Liver (tissue), 9 donors: ENCODE results near the gene MIB1. TPM values are rescaled to one million over a fixed set of nuclear protein-coding genes. Genes with fewer than 3 reads are reported as not detected.

Experiments used
- DNase-seq: peaks from one replicate; pipeline ENCODE4 v3.0.0-alpha.2; 2017; ENCODE audit warnings: low spot score
- H3K27ac ChIP-seq, 2 donors: one replicate each; pipeline ENCODE4 v1.7.0; 2013; ENCODE audit warnings: inconsistent platforms in 2 of 2, low read length in 2 of 2, control low read depth in 1 of 2, low read depth in 1 of 2, mild to moderate bottlenecking in 1 of 2
- H3K27me3 ChIP-seq, 4 donors: one replicate each; pipeline versions ENCODE4 v1.6.1 to v1.7.0; 2013; ENCODE audit warnings: low read length in 3 of 4, inconsistent platforms in 1 of 4, mild to moderate bottlenecking in 1 of 4, moderate library complexity in 1 of 4; ENCODE audit not compliant: control insufficient read depth in 4 of 4, insufficient read depth in 4 of 4
- H3K36me3 ChIP-seq, 4 donors: one replicate each; pipeline versions ENCODE4 v1.6.1 to v1.7.0; 2013; ENCODE audit warnings: low read length in 3 of 4, mild to moderate bottlenecking in 3 of 4, low read depth in 1 of 4, moderate library complexity in 1 of 4; ENCODE audit not compliant: control insufficient read depth in 4 of 4, insufficient read depth in 3 of 4
- H3K4me1 ChIP-seq, 4 donors: one replicate each; pipeline versions ENCODE4 v1.6.1 to v1.7.0; 2013; ENCODE audit warnings: low read length in 3 of 4, mild to moderate bottlenecking in 3 of 4, moderate library complexity in 1 of 4; ENCODE audit not compliant: control insufficient read depth in 4 of 4, insufficient read depth in 4 of 4
- H3K4me3 ChIP-seq, 3 donors: one replicate each; pipeline versions ENCODE4 v1.6.1 to v1.7.0; 2013; ENCODE audit warnings: low read length in 3 of 3, control low read depth in 1 of 3, low read depth in 1 of 3, mild to moderate bottlenecking in 1 of 3
- H3K9ac ChIP-seq, 2 donors: one replicate each; pipeline ENCODE4 v1.7.0; 2013; ENCODE audit warnings: low read length in 2 of 2, mild to moderate bottlenecking in 2 of 2, moderate library complexity in 2 of 2, control low read depth in 1 of 2, low read depth in 1 of 2
- H3K9me3 ChIP-seq, 4 donors: one replicate each; pipeline versions ENCODE4 v1.6.1 to v1.7.0; 2013; ENCODE audit warnings: low read length in 3 of 4; ENCODE audit not compliant: control insufficient read depth in 4 of 4
- ATF3 ChIP-seq: IDR thresholded peaks from 2 replicates; pipeline ENCODE4 v1.6.1; 2016; ENCODE audit warnings: antibody characterized with exemption
- CTCF ChIP-seq: fragments of 150-350 bp; IDR thresholded peaks from 2 replicates; pipeline ENCODE4 v1.5.1; 2017; ENCODE audit warnings: improper control_type of control experiment, low read depth, low read length; ENCODE audit not compliant: missing input control
- FOXA1 ChIP-seq: IDR thresholded peaks from 2 replicates; pipeline ENCODE4 v1.6.1; 2016; ENCODE audit warnings: antibody characterized with exemption
- FOXA2 ChIP-seq: IDR thresholded peaks from 2 replicates; pipeline ENCODE4 v1.6.1; 2016; ENCODE audit warnings: antibody characterized with exemption
- GABPA ChIP-seq, 2 donors: IDR thresholded peaks in 1 of 2; conservative IDR thresholded peaks in 1 of 2; 2 replicates each; pipeline ENCODE4 v1.6.1; 2016; ENCODE audit warnings: antibody characterized with exemption in 2 of 2, mild to moderate bottlenecking in 1 of 2, moderate library complexity in 1 of 2
- NR2F2 ChIP-seq: IDR thresholded peaks from 2 replicates; pipeline ENCODE4 v1.6.1; 2016; ENCODE audit warnings: antibody characterized with exemption
- RAD21 ChIP-seq, 2 donors: IDR thresholded peaks; 2 replicates each; pipeline ENCODE4 v1.6.1; 2016; ENCODE audit warnings: antibody characterized with exemption in 2 of 2, mild to moderate bottlenecking in 2 of 2
- SP1 ChIP-seq: IDR thresholded peaks from 2 replicates; pipeline ENCODE4 v1.6.1; 2018; ENCODE audit warnings: antibody characterized with exemption, mild to moderate bottlenecking
- YY1 ChIP-seq: IDR thresholded peaks from 2 replicates; pipeline ENCODE4 v1.6.1; 2016; ENCODE audit warnings: antibody characterized with exemption, mild to moderate bottlenecking
- WGBS: extraction: QIAGEN DNeasy Blood & Tissue Kit; methylation state at CpG from one replicate; pipeline ENCODE4 v1.1.7; 2013; 5-methylcytosine and 5-hydroxymethylcytosine counted together
- polyA plus RNA-seq, 2 donors: library from polyadenylated mRNA; stranded (reverse) in 1 of 2; unstranded in 1 of 2; fragments of 200-250 nt in 1 of 2; fragments of >200 nt in 1 of 2; fragmentation: Nextera tagmentation in 1 of 2; extraction: Ambion mirVana in 1 of 2; gene quantifications; one replicate each; pipeline versions ENCODE4 v1.2.1 to v1.2.3, GENCODE V29; 2013 to 2015
- total RNA-seq, 2 donors: library from RNA; depleted of rRNA; stranded (reverse); fragments of >200 nt; gene quantifications; one replicate each; pipeline ENCODE4 v1.2.3, GENCODE V29; 2014
- TF ChIP-seq, protein P1 (sequence below): IDR thresholded peaks from 2 replicates; pipeline ENCODE4 v1.6.1; 2016; ENCODE audit warnings: antibody characterized with exemption, mild to moderate bottlenecking
- TF ChIP-seq, protein P2 (sequence below): IDR thresholded peaks from 2 replicates; pipeline ENCODE4 v1.6.1; 2016; ENCODE audit warnings: antibody characterized with exemption
- donor health status: healthy.
- donor health status: healthy.
- donor health status: healthy.
- donor health status: healthy.
- donor health status: healthy.

The MIB1 gene
- total and polyA plus RNA-seq, 4 donors: 2.7 to 29.6 (median 14.9) TPM

GRCh38 chr18:21903709-21904108 lies 163.1 kb downstream of the MIB1 start (continued):
- TF ChIP-seq, protein P1, sequence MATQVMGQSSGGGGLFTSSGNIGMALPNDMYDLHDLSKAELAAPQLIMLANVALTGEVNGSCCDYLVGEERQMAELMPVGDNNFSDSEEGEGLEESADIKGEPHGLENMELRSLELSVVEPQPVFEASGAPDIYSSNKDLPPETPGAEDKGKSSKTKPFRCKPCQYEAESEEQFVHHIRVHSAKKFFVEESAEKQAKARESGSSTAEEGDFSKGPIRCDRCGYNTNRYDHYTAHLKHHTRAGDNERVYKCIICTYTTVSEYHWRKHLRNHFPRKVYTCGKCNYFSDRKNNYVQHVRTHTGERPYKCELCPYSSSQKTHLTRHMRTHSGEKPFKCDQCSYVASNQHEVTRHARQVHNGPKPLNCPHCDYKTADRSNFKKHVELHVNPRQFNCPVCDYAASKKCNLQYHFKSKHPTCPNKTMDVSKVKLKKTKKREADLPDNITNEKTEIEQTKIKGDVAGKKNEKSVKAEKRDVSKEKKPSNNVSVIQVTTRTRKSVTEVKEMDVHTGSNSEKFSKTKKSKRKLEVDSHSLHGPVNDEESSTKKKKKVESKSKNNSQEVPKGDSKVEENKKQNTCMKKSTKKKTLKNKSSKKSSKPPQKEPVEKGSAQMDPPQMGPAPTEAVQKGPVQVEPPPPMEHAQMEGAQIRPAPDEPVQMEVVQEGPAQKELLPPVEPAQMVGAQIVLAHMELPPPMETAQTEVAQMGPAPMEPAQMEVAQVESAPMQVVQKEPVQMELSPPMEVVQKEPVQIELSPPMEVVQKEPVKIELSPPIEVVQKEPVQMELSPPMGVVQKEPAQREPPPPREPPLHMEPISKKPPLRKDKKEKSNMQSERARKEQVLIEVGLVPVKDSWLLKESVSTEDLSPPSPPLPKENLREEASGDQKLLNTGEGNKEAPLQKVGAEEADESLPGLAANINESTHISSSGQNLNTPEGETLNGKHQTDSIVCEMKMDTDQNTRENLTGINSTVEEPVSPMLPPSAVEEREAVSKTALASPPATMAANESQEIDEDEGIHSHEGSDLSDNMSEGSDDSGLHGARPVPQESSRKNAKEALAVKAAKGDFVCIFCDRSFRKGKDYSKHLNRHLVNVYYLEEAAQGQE: no peak
- no peak for TF ChIP-seq FOXA1
- no peak for TF ChIP-seq YY1
- TF ChIP-seq, protein P2, sequence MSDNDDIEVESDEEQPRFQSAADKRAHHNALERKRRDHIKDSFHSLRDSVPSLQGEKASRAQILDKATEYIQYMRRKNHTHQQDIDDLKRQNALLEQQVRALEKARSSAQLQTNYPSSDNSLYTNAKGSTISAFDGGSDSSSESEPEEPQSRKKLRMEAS: no peak
- TF ChIP-seq ATF3: no peak

DNA sequence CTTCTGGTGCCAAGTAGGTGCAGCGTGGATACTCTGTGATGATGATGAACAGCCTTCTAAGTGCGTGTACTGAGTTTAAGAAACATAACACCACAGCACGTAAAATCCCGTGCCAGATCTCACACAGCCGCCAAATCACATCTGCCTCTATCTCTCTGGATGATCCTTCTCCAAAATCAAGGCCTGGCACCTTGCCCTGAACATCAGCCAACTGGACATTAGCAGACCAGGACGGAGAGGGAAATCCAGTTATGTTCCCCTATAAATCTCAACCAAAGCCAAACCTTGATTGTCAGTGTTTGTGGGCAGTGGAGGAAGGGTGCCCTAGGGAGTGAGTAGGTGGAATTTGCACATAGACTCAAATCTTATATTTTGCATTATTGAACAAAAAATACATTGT lies 164.3 kb downstream of the MIB1 start:
- no peak for DNase-seq
- 40% methylated on average over 6 of the region's 6 CpGs for WGBS

DNA sequence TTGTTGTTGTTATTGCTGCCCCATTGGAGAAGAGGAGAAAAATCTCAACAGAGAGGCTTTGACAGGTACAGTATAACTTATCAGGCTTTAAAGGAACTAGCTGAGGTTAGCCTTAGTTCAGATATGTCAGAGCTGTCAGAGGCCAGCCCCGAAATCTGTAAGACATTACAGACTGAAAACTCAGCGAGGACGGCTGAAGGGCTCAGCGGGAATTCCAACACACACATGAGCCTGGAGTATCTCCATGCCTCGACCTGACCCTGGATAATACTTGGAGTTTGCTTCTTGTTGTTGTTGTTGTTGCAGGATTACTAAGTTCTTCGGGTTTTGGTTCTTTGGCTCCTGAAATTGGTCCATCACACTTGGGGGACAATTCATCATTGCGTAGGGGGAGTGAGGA lies 166.9 kb downstream of the MIB1 start:
- no peaks in the 10 kb centered on the region for H3K27me3 ChIP-seq
- no peaks in the 10 kb centered on the region for H3K36me3 ChIP-seq
- no peaks in the 10 kb centered on the region for H3K9me3 ChIP-seq
- no peak overlapping the region for H3K4me3 ChIP-seq
- TF ChIP-seq FOXA1 (no peak), CTCF (no peak)
- WGBS: 85% methylated on average over 7 of the region's 7 CpGs
- no peak overlapping the region for H3K27ac ChIP-seq
- no peak for DNase-seq
- peaks cover 0 to 3% (median 0%) of the 10 kb centered on the region in 4 donors for H3K4me1 ChIP-seq
- no peak overlapping the region for H3K9ac ChIP-seq

More for the DNA sequence above, 164.3 kb downstream of the MIB1 start:
- Histone ChIP-seq H3K4me3 (no peak overlapping the region), H3K4me1 (peaks cover 0 to 3% (median 0%) of the 10 kb centered on the region in 4 donors), H3K9me3 (no peaks in the 10 kb centered on the region), H3K27me3 (no peaks in the 10 kb centered on the region), H3K27ac (no peak overlapping the region), H3K9ac (no peak overlapping the region), H3K36me3 (no peaks in the 10 kb centered on the region)
- no peak for TF ChIP-seq GABPA (IDR thresholded peaks at IDR 0.05 in 1 of 2, conservative IDR thresholded peaks at IDR 0.05 in 1 of 2)
- no peak for TF ChIP-seq FOXA2
- TF ChIP-seq NR2F2: no peak
- no peak for TF ChIP-seq ATF3

DNA sequence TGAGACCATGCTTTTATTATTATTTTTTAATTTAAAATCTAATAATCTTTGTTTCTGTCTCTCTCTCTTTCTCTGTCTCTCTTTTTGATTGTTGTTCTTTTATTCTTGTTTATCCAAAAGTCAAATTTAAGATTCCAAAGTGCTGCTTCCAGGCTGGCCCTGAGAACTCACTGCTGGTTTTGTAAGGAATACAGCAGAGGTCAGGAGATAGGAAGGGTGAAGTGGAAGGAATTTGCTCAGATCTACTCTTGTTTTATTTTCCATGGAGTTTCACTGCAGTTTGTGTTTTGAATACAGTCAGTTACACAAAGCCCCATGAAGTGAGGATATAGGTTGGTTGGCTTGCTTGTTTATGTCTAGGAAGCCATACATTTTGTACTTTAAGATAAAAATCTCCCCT lies 168.1 kb downstream of the MIB1 start:
- no peaks in the 10 kb centered on the region for H3K27me3 ChIP-seq
- peaks cover 0 to 3% (median 0%) of the 10 kb centered on the region in 4 donors for H3K4me1 ChIP-seq
- no peak overlapping the region for H3K9ac ChIP-seq
- TF ChIP-seq, protein P1: no peak
- TF ChIP-seq RAD21 (IDR thresholded peaks at IDR 0.05) (no peak), SP1 (no peak), GABPA (IDR thresholded peaks at IDR 0.05 in 1 of 2, conservative IDR thresholded peaks at IDR 0.05 in 1 of 2) (no peak), NR2F2 (peak; percentile 28)
- no peak overlapping the region for H3K27ac ChIP-seq
- H3K36me3 ChIP-seq: no peaks in the 10 kb centered on the region
- DNase-seq: no peak
- no peak overlapping the region for H3K4me3 ChIP-seq
- no peaks in the 10 kb centered on the region for H3K9me3 ChIP-seq
